K562 (cell line): ENCODE data around the gene HNRNPF. TPM values are rescaled to one million over a fixed set of nuclear protein-coding genes. Genes with fewer than 3 reads are reported as not detected.

Source experiments
- ARID4B ChIP-seq: sonication (generic); formaldehyde crosslinking; IDR thresholded peaks from 2 replicates; pipeline ENCODE4 v1.8.0; 2022; ENCODE audit warnings: mild to moderate bottlenecking, missing genetic modification reagents
- ATF1 ChIP-seq, 2 experiments: fragments of 450-650 bp in 1 of 2; IDR thresholded peaks; 2 replicates each; pipeline ENCODE4 v1.6.1; 2016; ENCODE audit warnings: missing compliant biosample characterization in 1 of 2, missing genetic modification characterization in 1 of 2
- BMI1 ChIP-seq: fragments of 150-350 bp; IDR thresholded peaks from 2 replicates; pipeline ENCODE4 v1.6.1; 2014; ENCODE audit warnings: low read length
- CHD2 ChIP-seq: IDR thresholded peaks from 2 replicates; pipeline ENCODE4 v1.6.1; 2011; ENCODE audit warnings: low read depth, low read length
- CREB1 ChIP-seq, 2 experiments: sonication (generic) in 1 of 2; formaldehyde crosslinking in 1 of 2; IDR thresholded peaks; 2 replicates each; pipeline versions ENCODE4 v1.6.1 to v1.8.0; 2012 to 2022; ENCODE audit warnings: inconsistent platforms in 1 of 2, mild to moderate bottlenecking in 1 of 2, missing genetic modification reagents in 1 of 2, moderate library complexity in 1 of 2
- E2F3 ChIP-seq: fragments of 250-450 bp; sonication (Bioruptor Pico); IDR thresholded peaks from 2 replicates; pipeline ENCODE4 v1.4.0; 2020; ENCODE audit warnings: mild to moderate bottlenecking
- E2F4 ChIP-seq: sonication (generic); formaldehyde crosslinking; IDR thresholded peaks from 2 replicates; pipeline ENCODE4 v1.8.0; 2022; ENCODE audit warnings: mild to moderate bottlenecking, low read depth, missing genetic modification reagents
- E2F5 ChIP-seq: sonication (generic); formaldehyde crosslinking; IDR thresholded peaks from 2 replicates; pipeline ENCODE4 v1.8.0; 2022; ENCODE audit warnings: mild to moderate bottlenecking, missing genetic modification reagents
- ETS2 ChIP-seq: IDR thresholded peaks from 2 replicates; pipeline ENCODE4 v1.6.1; 2016; ENCODE audit warnings: borderline replicate concordance, missing genetic modification characterization, mild to moderate bottlenecking, moderate library complexity, missing compliant biosample characterization; ENCODE audit not compliant: poor library complexity, severe bottlenecking
- HLTF ChIP-seq: fragments of 450-650 bp; IDR thresholded peaks from 2 replicates; pipeline ENCODE4 v1.6.1; 2016
- NFE2L1 ChIP-seq: fragments of 450-650 bp; IDR thresholded peaks from 2 replicates; pipeline ENCODE4 v1.6.1; 2016; ENCODE audit warnings: missing genetic modification characterization, low read depth, mild to moderate bottlenecking, missing compliant biosample characterization, moderate library complexity, borderline replicate concordance
- NR2F6 ChIP-seq: fragments of 450-650 bp; formaldehyde crosslinking; IDR thresholded peaks from 2 replicates; pipeline ENCODE4 v1.4.0; 2020; ENCODE audit warnings: mild to moderate bottlenecking
- PHB ChIP-seq: fragments of 250-450 bp; sonication (Bioruptor Pico); IDR thresholded peaks from 2 replicates; pipeline ENCODE4 v1.5.0; 2021
- PML ChIP-seq: IDR thresholded peaks from 2 replicates; pipeline ENCODE4 v1.6.1; 2012; ENCODE audit warnings: low read length, inconsistent platforms
- SMARCC2 ChIP-seq: fragments of 450-650 bp; IDR thresholded peaks from 2 replicates; pipeline ENCODE4 v1.6.1; 2017; ENCODE audit warnings: antibody characterized with exemption, moderate library complexity, mild to moderate bottlenecking, low read depth
- TAF1 ChIP-seq: IDR thresholded peaks from 2 replicates; pipeline ENCODE4 v1.6.1; 2011; ENCODE audit warnings: mild to moderate bottlenecking, low read length, moderate library complexity; ENCODE audit not compliant: insufficient read depth, control insufficient read depth, severe bottlenecking; ENCODE audit errors: extremely low read depth
- XRCC3 ChIP-seq: fragments of 450-650 bp; IDR thresholded peaks from 2 replicates; pipeline ENCODE4 v1.6.1; 2017; ENCODE audit warnings: mild to moderate bottlenecking, moderate library complexity
- XRCC4 ChIP-seq: IDR thresholded peaks from one replicate; pipeline ENCODE4 v1.6.1; 2011; ENCODE audit not compliant: insufficient read depth, insufficient read length; ENCODE audit errors: extremely low read depth
- ZNF133 ChIP-seq: fragments of 250-450 bp; sonication (Bioruptor Pico); IDR thresholded peaks from 2 replicates; pipeline ENCODE4 v1.4.0; 2020; ENCODE audit warnings: mild to moderate bottlenecking
- ZNF143 ChIP-seq: sonication (generic); formaldehyde crosslinking; IDR thresholded peaks from 2 replicates; pipeline ENCODE4 v1.9.0; 2022; ENCODE audit warnings: mild to moderate bottlenecking, missing genetic modification reagents
- ZNF184 ChIP-seq: sonication (generic); formaldehyde crosslinking; IDR thresholded peaks from 2 replicates; pipeline ENCODE4 v1.5.0; 2020; ENCODE audit warnings: missing genetic modification reagents
- ZNF589 ChIP-seq: fragments of 200-800 bp; sonication (Bioruptor generic); IDR thresholded peaks from 2 replicates; pipeline ENCODE4 v1.6.1; 2016; ENCODE audit warnings: low read depth, missing genetic modification characterization, missing compliant biosample characterization
- polyA plus RNA-seq, 8 experiments: library from polyadenylated mRNA; depleted of rRNA in 4 of 8; stranded (reverse) in 5 of 8; unstranded in 3 of 8; fragments of >200 nt; fragmentation: Nextera tagmentation in 2 of 8; fragmentation: Illumina TruSeq in 1 of 8; extraction: Ambion mirVana in 2 of 8; extraction: Trizol in 1 of 8; gene quantifications; 2 replicates each; pipeline versions ENCODE4 v1.2.1 to v1.2.3, GENCODE V29; 2011 to 2014; ENCODE audit warnings: inconsistent platforms in 1 of 8, missing spikeins in 1 of 8
- total RNA-seq, 7 experiments: library from RNA; depleted of rRNA in 6 of 7; stranded (reverse); fragments of >200 nt in 6 of 7; fragmentation: Illumina TruSeq in 2 of 7; extraction: Trizol in 2 of 7; gene quantifications; 2 replicates each; pipeline versions ENCODE4 v1.2.1 to v1.2.3, GENCODE V29; 2011 to 2021; ENCODE audit warnings: low replicate concordance in 1 of 7

The HNRNPF gene
- total and polyA plus RNA-seq, 9 of the 15 experiments (the other 6 are each of a cell fraction or from before 2014, with no cell fraction given), result 192 to 489 (median 416) TPM

GRCh38 chr10:43396061-43396927 is 12.7 kb downstream of the HNRNPF start (continued):
- TF ChIP-seq ARID4B (peak; percentile 55; the same call in 1 of the 2 replicates), E2F5 (peak; percentile 83; the same call in 1 of the 2 replicates), TAF1 (peak; percentile 87), E2F4 (CRISPR knock-in tag) (peak; percentile 38; the same call in 1 of the 2 replicates), PML (no peak; the same call in 1 of the 2 replicates), XRCC4 (no peak), SMARCC2 (no peak), CHD2 (peak; percentile 1), NR2F6 (no peak), E2F3 (CRISPR knock-in tag) (peak; percentile 97), XRCC3 (no peak), ZNF143 (CRISPR knock-in tag) (peak; percentile 45; the same call in 1 of the 2 replicates), ETS2 (tag) (no peak), ZNF133 (CRISPR knock-in tag) (no peak), CREB1 (IDR thresholded peaks at IDR 0.05) (no peak), CREB1 (CRISPR knock-in tag; IDR thresholded peaks at IDR 0.05) (peak; percentile 35; the same call in 1 of the 2 replicates), NFE2L1 (tag) (no peak), ZNF589 (CRISPR knock-in tag) (peak; percentile 60; the same call in 1 of the 2 replicates), HLTF (no peak), ATF1 (CRISPR knock-in tag; IDR thresholded peaks at IDR 0.05) (no peak), ATF1 (tag; IDR thresholded peaks at IDR 0.05) (peak; percentile 31), PHB (CRISPR knock-in tag) (no peak; the same call in 1 of the 2 replicates), BMI1 (no peak), ZNF184 (CRISPR knock-in tag) (no peak)
